ENCODE results near the gene CCDC90B.

Gene CCDC90B

GRCh38 chr11:83219095-83219494, 67.1 kb downstream of the CCDC90B start:
- TF ChIP-seq CTCF (conservative IDR thresholded peaks at IDR 0.05) = peak; percentile 41; the same call in 1 of the 2 replicates
- no peak overlapping the region for H3K27ac ChIP-seq
